Ascending aorta (tissue), 2 donors: ENCODE data around the gene CDAN1. TPM values are rescaled to one million over a fixed set of nuclear protein-coding genes. Genes with fewer than 3 reads are reported as not detected.

Experiments
- DNase-seq, 2 donors: peaks; one replicate each; pipeline ENCODE4 v3.0.0-alpha.2; 2019; ENCODE audit warnings: low spot score in 2 of 2
- H3K27ac ChIP-seq, 2 donors: fragments of 200-600 bp; sonication (generic); one replicate each; pipeline ENCODE4 v1.5.1; 2016 to 2017; ENCODE audit warnings: mild to moderate bottlenecking in 1 of 2
- H3K27me3 ChIP-seq: fragments of 200-600 bp; sonication (generic); one replicate; pipeline ENCODE4 v1.5.1; 2017
- H3K36me3 ChIP-seq, 2 donors: fragments of 200-600 bp; sonication (generic); one replicate each; pipeline ENCODE4 v1.5.1; 2016
- H3K4me1 ChIP-seq, 2 donors: fragments of 200-600 bp; sonication (generic); one replicate each; pipeline ENCODE4 v1.5.1; 2016 to 2017; ENCODE audit warnings: mild to moderate bottlenecking in 1 of 2
- H3K4me3 ChIP-seq, 2 donors: fragments of 200-600 bp; sonication (generic); one replicate each; pipeline ENCODE4 v1.5.1; 2016 to 2017; ENCODE audit warnings: mild to moderate bottlenecking in 1 of 2
- H3K9me3 ChIP-seq, 2 donors: fragments of 200-600 bp; sonication (generic); one replicate each; pipeline ENCODE4 v1.5.1; 2016
- intact Hi-C: fragments of 100-400 bp; cut with DNase I; formaldehyde crosslinking; loops from one replicate; pipeline ENCODE4 v1.15.1; 2023
- total RNA-seq: library from RNA; depleted of rRNA; stranded (reverse); fragments of >200 nt; gene quantifications from one replicate; pipeline ENCODE4 v1.1.0, GENCODE V29; 2016
- TF ChIP-seq, protein P1 (sequence below), 3 experiments: fragments of 200-600 bp in 2 of 3; fragments of 450-650 bp in 1 of 3; sonication (generic) in 2 of 3; IDR thresholded peaks; one replicate each; pipeline ENCODE4 v1.5.1; 2016 to 2019; ENCODE audit warnings: antibody characterized with exemption in 3 of 3, mild to moderate bottlenecking in 1 of 3, moderate library complexity in 1 of 3

Gene CDAN1
- total RNA-seq, 1 donor from 2014 or later, result 16.2 TPM

DNA sequence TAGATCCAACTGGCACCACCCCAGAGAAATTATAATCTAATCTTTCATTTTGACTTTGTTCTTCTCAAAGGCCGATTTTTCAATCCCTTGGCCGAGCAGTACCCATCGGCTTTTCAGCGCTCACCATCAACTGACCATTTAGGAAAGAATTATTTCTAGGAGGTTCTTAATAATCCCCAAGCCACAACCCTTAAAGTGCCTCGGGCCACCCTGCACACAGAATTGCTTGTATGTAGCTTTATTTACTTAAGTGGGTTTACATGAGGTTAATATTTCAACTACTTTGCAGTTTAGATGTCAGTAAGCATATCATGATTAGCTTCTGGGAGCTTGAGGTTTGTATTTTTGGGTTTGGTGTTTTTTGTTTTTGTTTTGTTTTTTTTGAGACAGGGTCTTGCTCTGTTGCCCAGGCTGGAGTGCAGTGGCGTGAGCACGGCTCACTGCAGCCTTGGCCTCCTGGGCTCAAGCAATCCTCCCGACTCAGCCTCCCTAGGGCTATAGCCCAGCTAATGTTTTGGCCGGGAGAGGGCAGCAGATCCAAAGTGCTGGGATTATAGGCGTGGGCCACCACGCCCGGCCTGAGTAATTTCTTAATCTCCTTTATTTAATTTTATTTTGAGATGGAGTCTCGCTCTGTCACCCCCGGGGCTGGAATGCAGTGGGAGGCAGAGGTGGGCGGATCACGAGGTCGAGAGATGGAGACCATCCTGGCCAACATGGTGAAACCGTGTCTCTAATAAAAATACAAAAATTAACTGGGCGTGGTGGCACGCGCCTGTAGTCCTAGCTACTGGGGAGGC lies 801 bp upstream of the CDAN1 start:
- intact Hi-C loops, result loop anchor here (1.0 to 2.0 kb wide), 2 partner anchors 35 to 183 kb away; partner anchors contain the start of gene TTBK2
- H3K9me3 ChIP-seq, result no peaks in the 10 kb centered on the region

GRCh38 chr15:42736178-42736792 lies 643 bp downstream of the CDAN1 start:
- Histone ChIP-seq H3K4me1 (peaks cover 9 to 20% of the 10 kb centered on the region in 2 donors), H3K9me3 (no peaks in the 10 kb centered on the region), H3K27me3 (no peaks in the 10 kb centered on the region), H3K27ac (peak overlapping the region; percentile 84 to 91), H3K36me3 (peaks cover 18 to 38% of the 10 kb centered on the region in 2 donors), H3K4me3 (peak overlapping the region; percentile 68 to 92)
- intact Hi-C loops, result loop anchor here (2.0 kb wide), 1 partner anchor 37 kb away; no protein-coding TSS in a partner anchor
- TF ChIP-seq, protein P1, sequence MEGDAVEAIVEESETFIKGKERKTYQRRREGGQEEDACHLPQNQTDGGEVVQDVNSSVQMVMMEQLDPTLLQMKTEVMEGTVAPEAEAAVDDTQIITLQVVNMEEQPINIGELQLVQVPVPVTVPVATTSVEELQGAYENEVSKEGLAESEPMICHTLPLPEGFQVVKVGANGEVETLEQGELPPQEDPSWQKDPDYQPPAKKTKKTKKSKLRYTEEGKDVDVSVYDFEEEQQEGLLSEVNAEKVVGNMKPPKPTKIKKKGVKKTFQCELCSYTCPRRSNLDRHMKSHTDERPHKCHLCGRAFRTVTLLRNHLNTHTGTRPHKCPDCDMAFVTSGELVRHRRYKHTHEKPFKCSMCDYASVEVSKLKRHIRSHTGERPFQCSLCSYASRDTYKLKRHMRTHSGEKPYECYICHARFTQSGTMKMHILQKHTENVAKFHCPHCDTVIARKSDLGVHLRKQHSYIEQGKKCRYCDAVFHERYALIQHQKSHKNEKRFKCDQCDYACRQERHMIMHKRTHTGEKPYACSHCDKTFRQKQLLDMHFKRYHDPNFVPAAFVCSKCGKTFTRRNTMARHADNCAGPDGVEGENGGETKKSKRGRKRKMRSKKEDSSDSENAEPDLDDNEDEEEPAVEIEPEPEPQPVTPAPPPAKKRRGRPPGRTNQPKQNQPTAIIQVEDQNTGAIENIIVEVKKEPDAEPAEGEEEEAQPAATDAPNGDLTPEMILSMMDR (IDR thresholded peaks at IDR 0.05), result no peak
- no peak for DNase-seq

More for the DNA sequence above, 801 bp upstream of the CDAN1 start:
- Histone ChIP-seq H3K4me1 (peaks cover 9 to 20% of the 10 kb centered on the region in 2 donors), H3K27ac (peak overlapping the region; percentile 84 to 91), H3K36me3 (peaks cover 9 to 24% of the 10 kb centered on the region in 2 donors), H3K4me3 (peak overlapping the region; percentile 68 to 92), H3K27me3 (no peaks in the 10 kb centered on the region)
- TF ChIP-seq, protein P1 (IDR thresholded peaks at IDR 0.05), result no peak
- DNase-seq, result no peak

DNA sequence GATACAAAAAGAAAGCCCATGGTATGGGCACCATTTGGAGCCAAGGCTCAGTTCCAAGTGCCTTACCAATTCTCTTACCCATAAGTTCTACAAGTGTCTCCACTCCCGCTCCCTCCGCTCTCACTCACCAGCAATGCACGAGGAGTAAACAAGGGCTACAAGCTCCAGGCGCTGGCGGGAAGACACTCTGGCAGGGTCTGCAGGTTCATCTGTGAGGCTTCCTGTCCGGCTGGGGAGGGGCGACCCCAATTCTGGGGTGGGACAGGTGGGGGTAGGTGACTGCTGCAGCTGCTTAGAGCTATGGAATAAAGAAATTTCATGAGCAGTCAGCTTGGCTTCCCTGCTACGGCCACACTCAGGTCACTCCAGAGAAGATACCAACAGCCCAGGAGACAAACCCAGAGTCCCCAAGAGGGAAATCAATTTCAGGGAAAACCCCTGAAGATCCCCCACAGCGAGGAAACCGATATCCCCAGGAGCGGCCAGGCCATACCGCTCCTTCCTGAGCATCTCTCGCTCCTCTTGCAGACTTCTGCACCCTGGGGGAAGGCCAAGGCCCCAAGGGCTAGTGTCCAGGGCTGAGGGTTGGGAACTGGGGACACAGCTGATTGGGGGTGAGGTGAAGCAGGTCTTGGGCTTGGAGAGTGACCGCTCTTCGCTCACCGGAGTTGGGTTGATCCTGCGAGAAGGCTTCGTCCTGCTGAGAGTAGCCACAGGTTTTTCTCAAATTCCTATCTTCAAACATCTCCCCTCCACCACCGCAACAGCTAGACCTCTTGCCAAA lies 1.4 kb downstream of the CDAN1 start:
- TF ChIP-seq, protein P1 (IDR thresholded peaks at IDR 0.05), result no peak
- no peak for DNase-seq
- peaks cover 20 to 45% of the 10 kb centered on the region in 2 donors for H3K36me3 ChIP-seq

DNA sequence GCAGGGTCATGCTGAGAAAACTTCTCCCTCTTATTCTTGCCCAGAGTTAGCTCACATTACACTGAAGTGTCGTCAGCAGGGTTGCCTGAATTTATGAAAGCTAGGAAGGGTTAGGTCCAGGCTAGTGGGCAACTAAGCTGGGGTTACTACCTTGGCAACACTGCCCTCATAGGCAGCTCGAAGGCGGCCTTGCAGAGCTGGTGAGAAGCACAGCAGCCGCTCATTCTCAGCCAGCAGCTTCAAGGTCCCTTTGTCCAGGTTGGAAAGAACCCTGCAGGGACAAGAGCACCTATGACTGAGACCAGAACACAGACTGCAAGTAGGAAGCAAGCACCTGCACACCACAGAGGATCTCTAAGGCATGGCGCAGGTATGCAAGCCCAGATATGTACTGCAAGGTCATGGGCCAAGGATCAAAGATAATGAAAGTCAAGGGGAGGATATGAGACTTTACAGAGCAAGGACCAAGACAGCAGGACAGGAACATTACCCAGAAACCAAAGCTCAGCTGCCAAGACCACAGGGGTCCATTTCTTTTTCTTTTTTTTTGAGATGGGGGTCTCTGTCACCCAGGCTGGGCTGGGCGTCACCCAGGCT lies 2.8 kb downstream of the CDAN1 start:
- intact Hi-C loops, result no loop called here
- Histone ChIP-seq H3K36me3 (peaks cover 33 to 59% of the 10 kb centered on the region in 2 donors), H3K27ac (no peak overlapping the region)

More for the DNA sequence above, 1.4 kb downstream of the CDAN1 start:
- H3K4me1 ChIP-seq, result peaks cover 9 to 20% of the 10 kb centered on the region in 2 donors
- intact Hi-C loops, result loop anchor here (2.0 kb wide), 1 partner anchor 37 kb away; no protein-coding TSS in a partner anchor
- peak overlapping the region; percentile 84 to 91 for H3K27ac ChIP-seq
- no peaks in the 10 kb centered on the region for H3K9me3 ChIP-seq
- H3K4me3 ChIP-seq, result peak overlapping the region; percentile 68 to 92
- H3K27me3 ChIP-seq, result no peaks in the 10 kb centered on the region

More for the DNA sequence above, 2.8 kb downstream of the CDAN1 start:
- H3K9me3 ChIP-seq, result no peaks in the 10 kb centered on the region
- DNase-seq, result no peak
- H3K4me1 ChIP-seq, result peaks cover 9 to 20% of the 10 kb centered on the region in 2 donors
- no peaks in the 10 kb centered on the region for H3K27me3 ChIP-seq
- no peak overlapping the region for H3K4me3 ChIP-seq
- TF ChIP-seq, protein P1 (IDR thresholded peaks at IDR 0.05), result no peak
